C4-2B (cell line): ENCODE data around the gene PLPP6.

ENCODE experiments used
- H3K27ac ChIP-seq: fragments of 450-650 bp; 2 replicates; pipeline ENCODE4 v1.5.1; 2017
- CTCF ChIP-seq: fragments of 450-650 bp; conservative IDR thresholded peaks from 2 replicates; pipeline ENCODE4 v1.5.1; 2017; ENCODE audit warnings: mild to moderate bottlenecking
- ZFX ChIP-seq: fragments of 450-650 bp; IDR thresholded peaks from 2 replicates; pipeline ENCODE4 v1.6.1; 2017

The PLPP6 gene

GRCh38 chr9:4620881-4621555 lies 41.1 kb upstream of the PLPP6 start:
- H3K27ac ChIP-seq, result no peak overlapping the region
- TF ChIP-seq ZFX (no peak), CTCF (no peak)

- no peak overlapping the region for H3K27ac ChIP-seq
- TF ChIP-seq CTCF (no peak), ZFX (no peak)
Measured at GRCh38 chr9:4622016-4622415, 40.1 kb upstream of the PLPP6 start.

GRCh38 chr9:4630836-4631235 lies 31.3 kb upstream of the PLPP6 start:
- no peak overlapping the region for H3K27ac ChIP-seq
- no peak; the same call in 1 of the 2 replicates for TF ChIP-seq CTCF
- TF ChIP-seq ZFX, result no peak

GRCh38 chr9:4638968-4639367 lies 23.1 kb upstream of the PLPP6 start:
- no peak overlapping the region for H3K27ac ChIP-seq
- no peak for TF ChIP-seq ZFX
- TF ChIP-seq CTCF, result no peak

- H3K27ac ChIP-seq, result no peak overlapping the region
Measured at GRCh38 chr9:4639420-4639819, 22.7 kb upstream of the PLPP6 start.

GRCh38 chr9:4640027-4640426 lies 22.1 kb upstream of the PLPP6 start:
- H3K27ac ChIP-seq, result no peak overlapping the region
- peak; percentile 65 for TF ChIP-seq CTCF
- TF ChIP-seq ZFX, result no peak

More at GRCh38 chr9:4639420-4639819, 22.7 kb upstream of the PLPP6 start:
- TF ChIP-seq ZFX (no peak), CTCF (no peak)

GRCh38 chr9:4642351-4642750 lies 19.7 kb upstream of the PLPP6 start:
- TF ChIP-seq ZFX, result no peak
- no peak for TF ChIP-seq CTCF
- H3K27ac ChIP-seq, result no peak overlapping the region
